Epidermal melanocyte (primary cell): ENCODE data around the gene BCL11B.
"Not testable (repeated sequence)": the region's sequence is repeated elsewhere in the genome, so short reads cannot be mapped to it uniquely, and the experiment has no call there.

Experiments used
- DNase-seq: peaks from one replicate; pipeline ENCODE4 v3.0.0; 2011; ENCODE audit warnings: low spot score; ENCODE audit not compliant: insufficient read length

BCL11B gene

DNA sequence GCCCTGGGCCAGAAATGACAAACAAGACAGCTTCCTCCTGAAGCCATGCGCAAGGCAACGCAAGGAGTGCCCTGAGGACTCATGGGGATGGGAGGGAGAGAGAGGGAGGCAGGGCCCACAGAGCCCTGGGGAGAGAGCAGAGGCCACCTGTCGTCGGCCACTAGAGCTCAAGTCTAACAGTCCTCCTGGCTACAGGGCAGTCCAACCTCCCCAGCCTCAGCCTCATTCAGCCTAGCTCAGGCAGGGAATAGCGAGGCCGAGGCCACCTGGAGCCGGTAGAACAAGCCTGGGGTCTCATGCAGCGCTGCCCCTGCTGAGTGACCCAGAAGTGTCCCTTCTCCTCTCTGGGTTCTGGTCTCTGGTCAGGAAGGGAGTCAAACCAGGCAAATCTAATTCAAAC is 69.5 kb downstream of the BCL11B start:
- DNase-seq, result no peak

DNA sequence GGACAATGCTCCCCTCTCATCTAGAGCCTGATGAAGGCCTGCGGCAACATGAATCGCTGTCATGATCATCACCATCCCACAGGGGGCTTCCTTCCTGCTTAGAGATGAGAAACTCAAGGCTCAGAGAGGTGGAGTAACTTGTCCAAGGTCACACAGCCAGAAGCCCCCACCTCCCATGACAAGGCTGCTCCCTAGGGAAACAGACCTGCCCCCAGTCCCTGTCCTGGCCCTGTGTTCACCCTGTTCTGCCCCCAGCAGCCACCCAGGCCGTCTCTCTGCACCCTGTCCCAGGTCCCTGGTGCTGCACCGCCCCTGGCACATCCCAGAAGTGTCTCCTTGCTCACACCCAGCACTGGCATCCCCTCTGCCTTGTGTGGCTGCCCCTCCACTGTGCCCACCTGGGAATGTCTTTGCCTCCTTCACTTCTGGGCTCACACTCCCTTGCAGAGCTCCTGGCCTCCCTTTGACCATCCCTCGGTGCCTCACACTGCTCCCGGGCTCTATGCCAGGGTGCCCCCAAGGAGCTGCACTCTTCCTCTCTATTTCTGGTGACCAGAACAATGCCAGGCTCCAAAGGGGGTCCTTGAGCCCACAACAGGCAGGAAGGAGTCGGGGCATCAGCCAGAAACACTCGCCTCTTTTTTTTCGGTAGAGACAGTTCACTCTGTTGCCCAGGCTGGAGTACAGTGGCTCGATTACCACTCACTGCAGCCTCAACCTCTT is 70.5 kb downstream of the BCL11B start:
- no peak for DNase-seq

DNA sequence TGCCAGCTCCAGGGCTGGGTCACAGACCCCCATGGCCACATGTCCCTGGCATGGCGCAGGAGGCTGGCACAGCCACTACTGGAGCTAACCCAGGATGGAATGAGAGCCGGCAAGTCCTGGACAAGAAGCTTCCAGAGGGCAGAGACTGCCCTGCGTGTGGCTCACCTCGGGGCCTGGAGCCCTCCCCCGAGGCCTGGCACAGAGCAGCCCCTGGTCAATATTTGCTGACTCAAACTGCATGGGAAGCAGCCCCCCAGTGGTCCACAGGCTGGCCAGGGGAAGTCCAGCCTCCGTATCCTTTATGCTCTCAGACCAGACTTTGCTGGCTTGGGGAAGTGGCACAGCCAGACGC is 71.4 kb downstream of the BCL11B start:
- no peak for DNase-seq

DNA sequence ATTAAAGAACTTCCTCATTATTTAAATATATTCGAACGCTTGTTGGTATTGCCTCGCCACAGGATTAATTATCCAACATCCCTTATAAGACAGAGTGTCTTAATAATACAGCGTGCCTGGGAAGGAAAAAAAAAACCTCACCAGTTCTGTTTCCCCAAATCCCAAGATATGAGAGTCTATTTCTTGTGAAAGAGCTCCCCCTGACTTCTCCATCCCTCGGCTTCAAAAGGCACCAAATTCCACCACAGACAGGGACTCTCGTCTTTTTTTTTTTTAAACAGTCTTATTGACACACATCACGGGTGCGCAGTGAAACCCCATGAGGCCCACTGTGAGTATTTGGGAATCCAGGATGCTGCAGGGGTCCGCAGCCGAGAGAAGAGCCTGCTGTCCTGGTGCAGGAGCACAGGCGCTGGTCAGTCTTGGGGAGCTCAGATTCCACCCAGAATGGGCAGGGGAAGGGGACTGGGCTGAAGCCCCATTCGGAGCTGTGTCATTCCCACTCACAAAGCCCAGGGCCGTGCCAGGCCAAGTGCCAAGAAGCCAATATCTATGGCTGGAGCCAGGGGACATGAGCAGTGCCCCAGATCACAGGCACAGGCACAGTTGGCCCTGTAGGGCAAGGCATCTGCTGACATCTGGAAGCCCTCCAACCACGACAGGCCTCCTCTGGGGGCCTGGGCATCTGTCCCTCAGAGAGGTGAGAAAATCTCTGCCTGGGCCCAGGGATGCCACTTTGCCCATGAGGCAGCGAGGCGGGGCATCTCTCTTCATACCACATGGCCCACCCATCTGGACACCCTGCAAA is 71.9 kb downstream of the BCL11B start:
- DNase-seq, result no peak

DNA sequence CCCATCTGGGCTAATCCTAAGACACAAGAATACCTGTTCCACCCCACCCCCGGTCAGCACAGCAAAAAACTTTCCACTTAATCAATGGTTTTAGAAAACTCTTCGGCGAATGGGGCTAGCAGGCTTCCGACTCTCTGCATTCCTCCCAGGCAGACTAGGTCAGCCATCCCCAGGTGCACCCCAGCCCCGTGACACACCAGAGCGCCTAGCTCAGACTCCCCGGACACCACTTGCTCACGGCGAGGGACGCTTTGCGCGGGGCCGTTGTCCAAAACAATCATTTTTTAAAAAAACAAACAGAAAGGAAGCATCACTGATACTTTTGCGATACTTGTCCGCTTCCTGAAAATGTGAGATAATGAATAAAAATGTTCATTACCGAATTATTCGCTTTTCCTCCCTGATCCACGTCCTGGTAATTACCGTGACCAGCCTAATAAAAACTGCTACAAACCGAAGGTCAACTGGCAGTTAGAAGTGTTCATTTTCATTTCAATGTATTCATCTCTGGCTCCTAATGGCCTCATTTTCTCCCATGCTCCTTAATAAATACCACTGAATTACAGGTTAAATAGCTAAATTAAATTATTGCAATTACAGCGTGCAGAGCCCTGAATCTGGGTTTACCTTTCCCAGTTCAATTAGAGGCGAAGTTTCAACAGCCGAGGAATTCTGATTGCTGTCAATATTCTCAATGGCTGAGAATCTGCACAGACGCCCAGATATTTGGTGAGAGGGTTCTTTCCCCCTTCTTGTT is 73.1 kb downstream of the BCL11B start:
- DNase-seq, result no peak

DNA sequence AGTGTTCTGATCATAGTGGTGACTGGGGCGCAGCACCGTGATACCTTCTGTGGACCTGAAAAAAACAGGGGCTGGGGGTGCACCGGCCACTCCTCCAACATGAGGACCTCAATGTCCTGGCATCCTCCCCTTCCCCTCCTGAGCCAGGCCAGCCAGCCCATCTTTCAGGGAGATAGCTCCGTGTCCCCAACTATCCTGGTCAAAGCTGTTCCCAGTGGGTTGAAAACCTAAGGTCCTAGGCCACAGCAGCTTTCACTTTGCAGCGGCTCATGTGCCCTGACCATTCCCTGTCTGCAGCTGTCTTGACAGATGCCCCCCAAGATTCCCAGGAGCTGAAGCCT is 75.7 kb downstream of the BCL11B start:
- no peak for DNase-seq

DNA sequence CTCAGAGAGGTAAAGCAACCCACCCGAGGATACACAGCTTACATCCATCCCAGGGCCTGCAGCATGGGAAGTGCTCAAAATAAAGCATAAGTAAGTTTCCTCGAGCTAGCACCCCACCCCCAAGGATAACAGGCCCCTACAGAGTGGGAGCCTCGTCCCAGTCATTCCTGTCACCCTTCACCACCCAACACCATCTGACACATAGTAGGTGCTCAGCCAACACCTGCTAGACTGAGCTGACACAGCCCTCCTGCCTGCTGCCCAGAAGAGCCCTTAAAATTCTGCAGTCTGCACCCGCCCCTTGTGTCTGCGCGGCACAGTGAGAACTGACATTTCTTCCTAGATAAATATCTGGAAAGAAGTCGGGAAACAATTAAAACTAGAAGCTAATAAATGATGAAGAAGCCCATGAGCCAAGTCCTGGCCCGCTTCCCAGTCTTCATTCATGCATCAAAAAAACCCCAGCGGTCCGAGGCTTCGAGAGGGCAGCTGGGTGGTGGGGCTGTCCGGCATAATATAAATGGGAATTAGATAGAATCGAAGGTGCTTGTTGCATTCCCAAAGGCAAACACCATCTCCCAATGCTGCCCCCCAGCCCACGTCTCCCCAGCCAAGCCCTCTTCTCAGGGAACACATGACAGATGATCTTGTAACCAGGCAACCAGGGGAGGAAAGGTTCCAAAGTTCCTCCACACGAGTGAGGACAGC is 76.2 kb downstream of the BCL11B start:
- no peak for DNase-seq

DNA sequence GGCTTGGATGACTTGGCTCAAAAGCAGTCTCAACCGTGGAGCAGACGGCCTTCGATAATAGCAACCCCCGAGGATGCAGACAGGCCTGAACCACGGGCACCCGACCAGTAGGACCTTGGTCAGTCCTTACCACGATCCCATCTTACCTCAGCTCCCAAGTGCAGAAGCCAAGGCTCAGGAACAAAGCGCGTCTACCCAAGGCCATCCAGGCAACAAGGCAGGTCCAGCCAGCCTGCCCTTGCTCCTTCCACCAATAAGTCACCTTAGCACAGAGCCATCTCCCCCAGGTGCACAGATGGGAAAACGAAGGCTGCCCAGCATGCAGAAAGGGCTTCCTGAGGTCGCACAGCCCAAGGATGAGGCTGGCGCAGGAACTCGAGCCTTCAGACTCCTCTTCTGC is 77.3 kb downstream of the BCL11B start:
- no peak for DNase-seq

DNA sequence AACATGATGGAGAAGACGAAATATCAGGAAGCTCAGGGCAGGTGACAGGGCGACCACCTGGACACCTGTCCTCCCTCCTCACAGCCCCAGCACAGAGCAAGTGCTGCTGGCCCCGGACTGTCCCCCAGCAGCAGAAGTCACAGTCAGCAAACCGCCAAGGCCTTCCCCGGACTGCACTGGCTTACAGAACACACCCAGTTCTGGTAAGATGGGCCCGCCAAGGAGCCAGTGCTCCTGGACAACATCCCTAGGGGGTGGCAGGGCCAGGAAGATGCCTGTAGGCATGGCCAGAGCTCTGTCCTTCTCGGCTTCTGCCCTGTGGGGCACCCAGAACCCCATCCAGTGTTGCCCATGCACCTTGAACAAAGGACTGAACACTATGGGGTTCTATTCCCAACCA is 77.9 kb downstream of the BCL11B start:
- DNase-seq, result no peak

DNA sequence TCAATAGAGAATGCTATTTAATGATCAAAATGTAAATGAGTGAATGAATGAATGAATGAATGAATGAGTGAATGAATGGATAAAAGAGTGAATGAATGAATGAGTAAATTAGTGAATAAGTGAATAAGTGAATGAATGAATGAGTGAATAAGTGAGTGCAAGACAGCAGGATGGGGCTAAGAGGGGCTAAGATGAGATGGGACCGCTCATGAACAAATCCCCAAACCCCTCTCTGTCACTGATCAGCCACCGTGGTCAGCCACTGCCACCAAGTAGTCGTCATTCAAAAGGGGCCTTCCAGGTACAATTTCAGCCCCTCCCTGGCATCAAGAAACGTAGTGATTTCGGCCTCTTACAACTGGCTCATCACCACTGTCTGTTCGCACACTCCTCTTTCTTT is 79.2 kb downstream of the BCL11B start:
- DNase-seq, result no peak

DNA sequence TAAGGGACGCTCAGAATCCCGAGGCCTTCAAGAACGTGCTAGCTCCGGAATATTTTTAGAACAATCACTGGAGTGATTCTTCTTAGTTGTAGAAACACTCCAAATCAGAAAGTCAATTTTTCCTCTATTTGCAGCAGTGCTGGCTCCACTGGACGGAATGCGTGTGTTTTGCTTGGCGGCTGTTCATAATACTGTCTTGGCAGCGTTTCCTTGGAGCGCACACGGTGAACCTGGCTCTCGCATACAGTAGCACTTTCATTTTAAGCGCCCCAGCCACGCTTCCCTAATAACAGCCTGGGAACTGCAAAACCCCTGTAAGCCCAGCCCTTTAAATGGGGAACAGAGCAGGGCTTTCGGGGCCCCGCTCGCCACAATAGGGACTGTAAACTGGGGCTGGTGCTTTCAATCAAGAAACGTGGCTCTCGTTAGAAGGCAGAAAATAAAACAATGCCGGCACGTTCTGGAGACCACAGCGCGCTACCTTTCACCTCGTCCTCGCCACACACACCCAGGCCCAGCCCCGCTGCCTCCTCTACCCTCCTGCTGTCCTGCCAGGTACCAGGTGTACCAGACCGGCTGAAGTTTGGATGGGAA is 79.9 kb downstream of the BCL11B start:
- DNase-seq, result no peak

DNA sequence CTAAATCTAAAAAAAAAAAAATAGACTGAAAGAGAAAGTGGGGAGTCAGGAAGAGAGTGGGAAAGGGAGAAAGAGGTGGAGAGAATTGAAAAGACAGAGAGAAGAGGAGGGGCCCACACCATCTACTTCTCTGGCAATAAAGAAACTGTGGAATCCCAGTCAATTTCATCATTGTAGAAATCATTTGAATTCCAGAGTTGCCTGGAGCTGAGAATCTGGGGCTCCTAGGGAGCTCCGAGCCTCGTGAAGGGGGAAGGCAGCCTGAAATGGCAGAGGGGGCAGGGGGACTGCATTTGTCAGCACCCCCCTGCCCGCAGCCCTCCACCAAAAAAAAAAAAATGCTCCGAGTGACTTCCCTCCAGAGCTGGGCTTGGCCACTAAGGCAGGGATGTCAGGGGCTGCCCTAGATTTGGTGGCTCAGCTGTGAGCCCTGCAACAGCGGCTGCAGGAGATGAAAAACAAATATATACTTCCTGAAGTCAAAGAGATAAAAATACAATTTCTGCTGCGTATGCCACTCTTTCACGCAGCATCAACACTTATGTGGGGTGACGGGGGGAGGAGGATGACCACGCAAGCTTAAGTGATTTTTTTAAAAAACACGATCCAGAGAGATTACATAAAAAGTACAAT is 80.5 kb downstream of the BCL11B start:
- no peak for DNase-seq

DNA sequence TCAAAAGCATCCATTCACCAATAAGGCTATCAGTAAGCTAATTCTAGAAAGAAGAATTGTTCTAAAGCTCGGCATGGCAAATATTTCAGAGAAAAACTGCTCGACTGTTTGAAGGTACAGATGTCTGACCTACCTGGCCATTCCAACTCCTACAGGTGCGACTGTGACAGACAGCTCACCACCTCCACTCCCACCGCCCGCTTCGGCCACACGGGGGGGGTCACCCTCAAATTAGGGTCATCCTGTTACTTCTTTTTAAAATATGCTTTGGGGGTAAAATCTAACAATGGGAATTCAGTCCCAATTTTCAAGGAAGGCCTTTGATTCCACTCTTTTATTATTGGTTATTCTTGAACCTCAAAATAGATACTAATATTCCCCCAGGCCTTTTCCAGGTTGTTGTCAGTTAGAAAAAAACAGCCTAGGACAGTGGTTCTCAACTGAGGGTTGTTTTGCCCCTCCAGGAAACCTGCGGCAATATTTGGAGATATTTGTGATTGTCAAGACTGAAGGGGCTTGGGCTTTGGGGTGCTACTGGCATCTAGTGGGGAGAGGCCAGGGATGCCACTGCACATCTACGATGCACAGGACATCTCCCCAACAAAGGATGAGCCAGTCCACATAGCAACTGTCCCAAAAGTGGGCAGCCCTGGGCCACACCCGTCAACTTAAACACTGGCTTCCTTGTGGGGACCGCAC is 81.2 kb downstream of the BCL11B start:
- DNase-seq, result no peak

DNA sequence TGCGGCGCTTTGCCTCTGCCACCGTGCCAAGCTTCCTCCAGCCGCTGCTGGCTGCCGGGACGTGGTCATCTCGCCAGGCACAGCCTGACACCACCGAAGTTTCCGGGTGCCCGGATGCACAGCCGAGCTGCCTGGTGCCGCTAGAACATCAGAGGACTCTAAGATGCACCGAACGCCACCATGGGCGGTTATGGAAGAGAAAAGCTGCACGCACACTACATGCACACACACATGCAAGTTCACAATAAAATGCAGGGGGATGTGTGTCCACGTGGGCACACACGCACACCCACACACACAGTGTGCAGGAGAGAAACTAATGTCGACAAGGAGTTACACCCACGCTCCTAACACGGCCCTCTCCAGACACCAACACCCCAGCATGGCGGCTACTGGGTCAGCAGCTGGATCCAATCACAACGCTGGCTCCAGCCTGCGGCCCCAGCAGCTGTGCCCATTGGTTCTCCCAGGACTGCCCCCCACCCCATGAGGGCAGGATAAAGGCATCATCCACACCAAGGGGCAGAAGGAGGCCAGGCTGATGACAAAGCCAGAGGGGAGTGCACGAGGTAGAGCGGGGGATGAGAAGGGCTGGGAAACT is 82.7 kb downstream of the BCL11B start:
- DNase-seq, result no peak

DNA sequence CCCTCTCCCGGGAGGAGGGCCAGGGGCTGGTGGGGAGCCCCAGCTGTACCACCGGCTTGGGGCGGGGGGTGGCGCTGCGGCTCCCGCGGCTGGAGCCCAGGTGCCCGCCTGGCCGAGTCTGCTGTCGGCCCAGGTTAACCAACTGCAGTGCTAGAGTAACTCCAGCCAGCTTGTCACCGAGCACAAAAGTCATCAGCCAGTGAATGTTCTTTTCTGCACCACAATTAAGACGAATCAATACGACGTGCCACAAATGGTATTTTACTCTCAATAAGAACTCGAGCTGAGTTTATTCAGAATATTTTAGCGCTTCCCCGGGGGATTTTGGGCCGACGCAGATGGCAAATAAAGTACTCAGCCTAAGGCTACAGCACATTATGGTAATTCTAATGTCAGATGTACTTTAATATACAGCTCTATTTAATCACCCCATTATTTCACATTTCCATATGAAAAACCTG is 83.2 kb downstream of the BCL11B start:
- no peak for DNase-seq

DNA sequence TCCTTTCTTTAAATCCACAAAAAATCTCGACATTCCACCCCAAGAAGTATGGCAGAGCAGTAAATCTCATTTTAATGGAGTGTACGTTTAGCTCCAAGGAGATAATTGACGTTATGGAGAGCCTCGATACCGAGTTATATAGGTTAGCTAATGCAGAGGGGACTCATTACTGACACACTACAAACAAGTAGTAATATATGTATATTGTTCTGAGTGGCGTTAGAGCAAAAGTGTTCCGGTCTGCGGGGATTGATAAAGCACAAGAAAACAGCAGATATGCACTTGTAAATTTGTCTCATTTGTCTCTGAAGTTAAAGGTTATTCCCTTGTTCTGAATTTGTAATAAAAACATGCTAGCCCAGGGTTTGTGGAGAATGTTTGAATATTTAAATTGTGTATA is 84.1 kb downstream of the BCL11B start:
- no peak for DNase-seq

DNA sequence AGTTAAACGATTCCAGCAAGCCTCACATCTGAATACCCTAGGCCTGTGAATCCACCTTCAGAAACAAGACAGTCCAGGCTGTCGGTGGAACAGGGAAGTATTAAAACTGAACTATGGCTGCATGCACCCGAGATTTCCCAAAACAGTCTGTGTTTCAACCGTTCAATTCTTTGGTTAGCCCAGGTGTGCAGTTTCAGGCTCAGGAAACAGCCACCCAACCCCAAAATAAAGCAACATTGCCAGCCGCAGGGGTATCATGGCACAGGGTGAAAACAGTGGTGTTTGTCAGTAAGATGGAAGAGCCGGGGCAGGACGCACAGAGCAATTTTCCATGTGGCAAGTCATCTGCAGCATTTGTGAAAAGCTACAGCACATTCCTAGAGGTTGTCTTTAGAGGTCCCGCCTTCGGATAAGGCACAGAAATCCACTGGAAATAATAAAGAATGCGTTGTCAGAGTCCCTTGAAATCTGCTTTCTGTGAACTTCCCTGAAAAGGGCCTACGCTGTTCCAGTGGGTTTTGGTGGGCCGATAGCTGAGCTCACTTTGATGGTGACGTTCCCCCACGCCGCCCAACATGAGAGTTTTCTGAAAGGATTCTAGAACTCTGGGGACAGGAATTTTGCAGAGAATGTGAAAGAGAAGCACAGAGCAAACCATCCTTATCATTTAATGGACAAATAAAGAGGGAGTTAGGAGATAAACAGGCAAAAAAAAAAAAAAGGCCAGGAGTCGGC is 84.9 kb downstream of the BCL11B start:
- no peak for DNase-seq

DNA sequence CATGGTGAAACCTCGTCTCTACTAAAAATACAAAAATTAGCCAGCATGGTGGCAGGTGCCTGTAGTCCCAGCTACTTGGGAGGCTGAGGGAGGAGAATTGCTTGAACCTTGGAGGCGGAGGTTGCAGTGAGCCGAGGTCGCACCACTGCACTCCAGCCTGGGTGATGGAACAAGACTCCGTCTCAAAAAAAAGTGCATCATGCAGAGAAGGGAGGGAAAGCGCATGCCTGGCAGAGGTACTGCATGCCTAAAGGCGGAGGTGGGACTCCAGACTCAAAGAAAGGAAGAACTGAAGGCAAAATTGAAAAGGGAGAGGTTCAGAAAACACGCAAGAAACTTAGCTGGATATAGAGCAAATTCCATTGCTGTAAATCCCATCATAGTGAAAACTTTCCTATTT is 85.7 kb downstream of the BCL11B start:
- not testable (repeated sequence) for DNase-seq

DNA sequence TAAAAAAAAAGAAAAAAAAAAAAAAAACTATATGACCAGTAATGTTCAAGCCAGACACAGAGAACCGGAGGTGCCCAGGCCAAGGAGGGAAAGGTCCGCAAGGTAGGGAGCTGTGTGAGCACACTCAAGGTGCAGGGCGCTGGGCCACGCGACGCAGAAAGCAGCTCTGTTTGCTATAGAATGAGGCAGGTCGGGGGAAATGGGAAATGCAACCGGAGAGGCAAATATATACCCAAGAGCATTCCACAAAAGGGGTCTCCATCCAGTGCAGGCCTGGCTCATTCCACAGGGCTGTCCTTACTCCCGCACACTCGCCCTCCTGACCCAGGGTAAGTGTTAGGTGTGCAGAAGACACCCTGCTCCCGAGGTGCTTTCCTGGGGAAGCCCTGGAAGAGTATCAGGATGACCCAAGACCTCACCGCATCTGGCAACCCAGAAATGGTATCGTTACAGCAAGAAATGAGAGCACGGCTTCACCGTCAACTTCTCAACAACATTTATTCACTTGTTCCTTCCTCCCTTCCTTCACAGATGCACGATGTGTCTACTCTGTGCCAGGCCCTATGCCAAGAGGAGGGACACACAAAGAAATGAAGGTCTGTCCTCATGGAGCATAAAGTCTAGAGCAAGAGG is 86.4 kb downstream of the BCL11B start:
- DNase-seq, result no peak
